Endothelial cell (in vitro differentiated cells): Measurements from ENCODE around the gene SUSD2. TPM values are rescaled to one million over a fixed set of nuclear protein-coding genes. Genes with fewer than 3 reads are reported as not detected.
"Not testable (repeated sequence)": the region's sequence is repeated elsewhere in the genome, so short reads cannot be mapped to it uniquely, and the experiment has no call there.

Experiments used
- DNase-seq: peaks from one replicate; pipeline ENCODE4 v3.0.0; 2021; ENCODE audit warnings: low spot score
- H3K27ac Mint-ChIP-seq: one replicate; pipeline ENCODE4 v1.8.0; 2021; ENCODE audit warnings: mixed read lengths, inconsistent platforms; ENCODE audit not compliant: unreplicated experiment
- H3K27me3 Mint-ChIP-seq: one replicate; pipeline ENCODE4 v1.8.0; 2021; ENCODE audit warnings: mild to moderate bottlenecking, moderate library complexity, mixed read lengths, inconsistent platforms; ENCODE audit not compliant: unreplicated experiment
- H3K36me3 Mint-ChIP-seq: one replicate; pipeline ENCODE4 v1.8.0; 2021; ENCODE audit warnings: mild to moderate bottlenecking, low read depth, mixed read lengths, inconsistent platforms; ENCODE audit not compliant: unreplicated experiment
- H3K4me1 Mint-ChIP-seq: one replicate; pipeline ENCODE4 v1.8.0; 2021; ENCODE audit warnings: mild to moderate bottlenecking, mixed read lengths, inconsistent platforms; ENCODE audit not compliant: unreplicated experiment
- H3K4me3 Mint-ChIP-seq: one replicate; pipeline ENCODE4 v1.8.0; 2021; ENCODE audit warnings: mild to moderate bottlenecking, mixed read lengths, inconsistent platforms; ENCODE audit not compliant: unreplicated experiment
- H3K9me3 Mint-ChIP-seq: one replicate; pipeline ENCODE4 v1.8.0; 2021; ENCODE audit warnings: mixed read lengths, inconsistent platforms; ENCODE audit not compliant: unreplicated experiment
- total RNA-seq: library from RNA; stranded (reverse); fragmentation: NEBNext Ultra II Directional; extraction: Animal tissue kit (Norgen Biotek cat#: 25700); gene quantifications from one replicate; pipeline ENCODE4 v1.2.1, GENCODE V29; 2021; ENCODE audit not compliant: unreplicated experiment
- TF ChIP-seq, protein P1 (sequence below): fragments of 200-600 bp; sonication (generic); IDR thresholded peaks from one replicate; pipeline ENCODE4 v1.5.0; 2021; ENCODE audit warnings: antibody characterized with exemption; ENCODE audit not compliant: unreplicated experiment

SUSD2 gene
- total RNA-seq, 1 donor from 2014 or later: 0.38 TPM

DNA sequence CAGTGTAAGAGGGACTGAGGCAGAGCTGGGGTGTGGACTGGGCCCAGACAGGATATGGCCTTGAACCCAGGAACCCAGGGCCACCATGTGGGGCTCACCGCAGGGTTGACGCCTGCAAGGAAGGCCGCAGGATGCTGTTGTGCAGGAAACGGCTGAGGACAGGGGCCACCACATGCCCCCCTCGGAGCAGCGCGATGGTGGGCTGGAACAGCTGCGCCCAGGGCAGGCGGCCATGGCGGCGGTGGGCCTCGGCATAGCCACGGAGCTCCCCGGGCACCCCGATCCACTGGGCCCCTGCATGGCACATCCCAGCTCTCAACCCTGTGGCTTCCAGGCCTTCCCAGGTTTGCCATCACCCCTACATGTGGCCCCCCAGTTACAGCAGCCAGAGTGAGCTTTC is 51.4 kb downstream of the SUSD2 start:
- no peak for DNase-seq
- TF ChIP-seq, protein P1, sequence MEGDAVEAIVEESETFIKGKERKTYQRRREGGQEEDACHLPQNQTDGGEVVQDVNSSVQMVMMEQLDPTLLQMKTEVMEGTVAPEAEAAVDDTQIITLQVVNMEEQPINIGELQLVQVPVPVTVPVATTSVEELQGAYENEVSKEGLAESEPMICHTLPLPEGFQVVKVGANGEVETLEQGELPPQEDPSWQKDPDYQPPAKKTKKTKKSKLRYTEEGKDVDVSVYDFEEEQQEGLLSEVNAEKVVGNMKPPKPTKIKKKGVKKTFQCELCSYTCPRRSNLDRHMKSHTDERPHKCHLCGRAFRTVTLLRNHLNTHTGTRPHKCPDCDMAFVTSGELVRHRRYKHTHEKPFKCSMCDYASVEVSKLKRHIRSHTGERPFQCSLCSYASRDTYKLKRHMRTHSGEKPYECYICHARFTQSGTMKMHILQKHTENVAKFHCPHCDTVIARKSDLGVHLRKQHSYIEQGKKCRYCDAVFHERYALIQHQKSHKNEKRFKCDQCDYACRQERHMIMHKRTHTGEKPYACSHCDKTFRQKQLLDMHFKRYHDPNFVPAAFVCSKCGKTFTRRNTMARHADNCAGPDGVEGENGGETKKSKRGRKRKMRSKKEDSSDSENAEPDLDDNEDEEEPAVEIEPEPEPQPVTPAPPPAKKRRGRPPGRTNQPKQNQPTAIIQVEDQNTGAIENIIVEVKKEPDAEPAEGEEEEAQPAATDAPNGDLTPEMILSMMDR: no peak
- Mint-ChIP-seq H3K4me1 (no peaks in the 10 kb centered on the region), H3K4me3 (no peak overlapping the region), H3K9me3 (no peaks in the 10 kb centered on the region), H3K27ac (no peak overlapping the region), H3K27me3 (no peaks in the 10 kb centered on the region), H3K36me3 (no peaks in the 10 kb centered on the region)

DNA sequence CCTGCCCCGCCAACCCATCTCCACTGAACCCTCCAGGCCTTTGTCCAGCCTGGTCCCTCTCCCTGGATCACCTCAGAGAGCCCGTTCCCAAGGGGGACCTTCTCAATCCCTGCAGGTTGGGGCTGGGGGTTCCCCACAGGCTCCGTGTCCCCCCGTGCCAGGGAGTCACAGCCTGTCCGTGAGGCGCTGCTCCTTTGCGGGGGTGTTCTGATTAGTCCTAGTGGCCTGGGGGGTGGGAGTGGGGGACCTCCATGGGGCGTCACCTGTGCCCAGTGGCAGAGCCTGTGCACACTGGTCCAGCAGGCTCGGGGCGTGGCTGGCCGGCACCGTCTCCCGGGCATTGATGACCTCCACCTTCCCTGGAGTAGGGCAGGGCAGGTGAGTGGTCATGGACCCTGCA is 51.9 kb downstream of the SUSD2 start:
- no peak for DNase-seq
- H3K27ac Mint-ChIP-seq: no peak overlapping the region

DNA sequence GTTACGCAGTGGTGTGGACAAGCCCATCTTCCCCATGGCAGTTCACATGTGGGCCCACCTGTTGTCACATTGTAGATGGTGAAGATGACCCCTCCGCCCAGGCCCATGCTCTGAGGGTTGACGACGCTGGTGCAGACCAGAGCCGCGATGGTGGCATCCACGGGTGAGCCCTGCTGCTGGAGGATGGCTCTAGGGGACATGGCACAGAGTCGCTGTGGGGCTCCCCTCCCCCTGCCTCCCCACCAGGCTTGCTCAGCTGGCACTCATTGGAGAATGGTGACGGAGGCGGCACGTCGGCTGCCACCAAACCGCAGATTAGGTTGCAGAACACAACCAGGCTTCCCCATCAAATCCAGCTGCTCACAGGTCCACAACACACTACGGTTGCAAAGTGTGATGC is 52.5 kb downstream of the SUSD2 start:
- Mint-ChIP-seq H3K4me3 (no peak overlapping the region), H3K9me3 (no peaks in the 10 kb centered on the region), H3K4me1 (no peaks in the 10 kb centered on the region), H3K27ac (no peak overlapping the region), H3K27me3 (no peaks in the 10 kb centered on the region), H3K36me3 (no peaks in the 10 kb centered on the region)
- DNase-seq: no peak
- TF ChIP-seq, protein P1: no peak

More for the DNA sequence above, 51.9 kb downstream of the SUSD2 start:
- TF ChIP-seq, protein P1: no peak
- no peaks in the 10 kb centered on the region for H3K27me3 Mint-ChIP-seq
- no peaks in the 10 kb centered on the region for H3K4me1 Mint-ChIP-seq
- no peak overlapping the region for H3K4me3 Mint-ChIP-seq
- H3K36me3 Mint-ChIP-seq: no peaks in the 10 kb centered on the region
- H3K9me3 Mint-ChIP-seq: no peaks in the 10 kb centered on the region

DNA sequence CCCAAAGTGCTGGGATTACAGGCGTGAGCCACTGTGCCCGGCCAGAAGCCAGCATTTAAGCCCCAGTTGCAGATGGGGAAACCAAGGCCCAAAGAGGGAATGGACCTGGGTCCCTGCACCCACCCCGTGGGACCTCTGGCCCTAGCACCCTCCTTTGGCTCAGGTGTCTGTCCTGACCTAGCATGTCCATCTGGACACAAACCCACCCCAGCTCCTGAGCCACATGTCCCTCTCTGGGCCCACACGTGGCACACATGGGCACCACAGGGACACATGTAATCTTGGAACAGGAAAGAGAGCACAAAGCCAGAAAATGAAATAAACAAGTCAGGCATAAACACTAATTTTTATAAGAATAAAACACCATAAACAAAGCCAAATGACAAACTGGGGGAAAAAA is 54.0 kb downstream of the SUSD2 start:
- Mint-ChIP-seq H3K4me1 (no peaks in the 10 kb centered on the region), H3K27ac (no peak overlapping the region), H3K27me3 (no peaks in the 10 kb centered on the region), H3K36me3 (no peaks in the 10 kb centered on the region), H3K4me3 (no peak overlapping the region), H3K9me3 (no peaks in the 10 kb centered on the region)
- TF ChIP-seq, protein P1: no peak
- DNase-seq: no peak

DNA sequence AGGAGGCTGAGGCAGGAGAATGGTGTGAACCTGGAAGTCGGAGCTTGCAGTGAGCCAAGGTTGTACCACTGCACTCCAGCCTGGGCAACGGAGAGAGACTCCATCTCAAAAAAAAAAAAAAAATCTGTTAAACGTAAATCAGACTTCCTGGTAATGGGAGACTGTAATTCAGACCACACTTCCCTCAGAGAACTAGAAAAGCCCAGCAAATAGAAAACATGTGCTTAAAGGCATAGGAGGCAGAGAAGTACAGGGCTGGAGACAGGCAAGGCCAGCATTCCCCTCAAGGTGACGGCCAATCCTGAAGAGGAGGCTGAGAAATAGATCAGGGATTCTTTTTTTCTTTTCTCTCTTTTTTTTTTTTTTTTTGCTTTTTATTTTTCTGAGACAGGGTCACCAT is 55.4 kb downstream of the SUSD2 start:
- no peaks in the 10 kb centered on the region for H3K27me3 Mint-ChIP-seq
- no peak overlapping the region for H3K4me3 Mint-ChIP-seq
- no peaks in the 10 kb centered on the region for H3K9me3 Mint-ChIP-seq
- no peak for DNase-seq
- H3K36me3 Mint-ChIP-seq: no peaks in the 10 kb centered on the region
- H3K27ac Mint-ChIP-seq: no peak overlapping the region
- H3K4me1 Mint-ChIP-seq: peaks cover 4% of the 10 kb centered on the region
- TF ChIP-seq, protein P1: no peak

DNA sequence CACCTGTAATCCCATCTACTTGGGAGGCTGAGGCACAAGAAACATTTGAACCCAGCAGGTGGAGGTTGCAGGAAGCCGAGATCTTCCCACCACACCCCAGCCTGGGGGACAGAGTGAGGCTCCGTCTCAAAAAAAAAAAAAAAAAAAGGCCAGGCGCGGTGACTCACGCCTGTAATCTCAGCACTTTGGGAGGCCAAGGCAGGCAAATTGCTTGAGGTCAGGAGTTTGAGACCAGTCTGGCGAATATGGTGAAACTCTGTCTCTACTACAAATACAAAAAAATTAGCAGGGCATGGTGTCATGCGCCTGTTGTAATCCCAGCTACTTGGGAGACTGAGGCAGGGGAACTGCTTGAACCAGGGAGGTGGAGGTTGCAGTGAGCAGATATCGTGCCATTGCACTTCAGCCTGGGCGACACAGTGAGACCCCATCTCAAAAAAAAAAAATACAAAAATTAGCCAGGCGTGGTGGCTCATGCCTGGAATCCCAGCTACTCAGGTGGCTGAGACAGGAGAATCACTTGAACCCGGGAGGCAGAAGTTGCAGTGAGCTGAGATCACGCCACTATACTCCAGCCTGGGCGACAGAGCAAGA is 56.9 kb downstream of the SUSD2 start:
- H3K36me3 Mint-ChIP-seq, H3K27me3 Mint-ChIP-seq, H3K9me3 Mint-ChIP-seq, H3K4me3 Mint-ChIP-seq, DNase-seq, H3K27ac Mint-ChIP-seq: not testable (repeated sequence)
- peaks cover 15% of the 10 kb centered on the region for H3K4me1 Mint-ChIP-seq
